ENCODE data around the gene GUCY1A1.

The GUCY1A1 gene

GRCh38 chr4:155768370-155768769, 101.7 kb downstream of the GUCY1A1 start:
- H4K20me1 ChIP-seq: no peaks in the 10 kb centered on the region
- H3K9me3 ChIP-seq (replicated peaks in 1 of 11): no peaks in the 10 kb centered on the region
- no peaks in the 10 kb centered on the region for H3K36me3 ChIP-seq
- no peak overlapping the region for H3K9ac ChIP-seq
- no peak for TF ChIP-seq Cebpa-rat (IDR thresholded peaks at IDR 0.05)
- no peak overlapping the region for H3K4me3 ChIP-seq
- no peaks in the 10 kb centered on the region for H3K27me3 ChIP-seq
- peaks cover 0 to 22% (median 0%) of the 10 kb centered on the region in 10 experiments; a peak in 5 of 20 replicates for H3K4me1 ChIP-seq
- no peak overlapping the region for H3K4me2 ChIP-seq
- no peak overlapping the region for H3K27ac ChIP-seq

DNA sequence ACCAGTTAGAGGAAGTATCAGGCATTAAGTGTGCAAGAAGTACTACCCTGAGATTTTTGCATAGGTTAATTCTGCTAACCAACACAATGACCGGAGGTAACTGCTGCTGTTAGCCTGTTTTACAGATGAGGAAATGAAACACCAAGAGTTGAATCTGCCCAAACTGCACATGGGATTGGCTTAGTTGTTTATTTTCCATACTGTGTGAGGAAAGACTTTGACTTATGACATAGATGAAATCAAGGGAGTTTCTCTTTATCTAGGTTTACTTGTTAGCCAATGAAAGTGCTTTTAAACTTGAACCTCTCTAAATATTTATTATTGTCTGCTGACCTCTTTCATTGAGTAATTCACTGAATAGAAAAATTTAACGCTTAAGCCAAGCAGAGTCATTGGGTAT, 102.4 kb downstream of the GUCY1A1 start:
- TF ChIP-seq Cebpa-rat (IDR thresholded peaks at IDR 0.05): no peak
- no peak overlapping the region for H3K27ac ChIP-seq
- H3K9me3 ChIP-seq (replicated peaks in 1 of 11): no peaks in the 10 kb centered on the region
- no peaks in the 10 kb centered on the region for H3K36me3 ChIP-seq
- no peaks in the 10 kb centered on the region for H4K20me1 ChIP-seq
- peak overlapping the region in 3 of 11 experiments; percentile 5 to 40 (median 33); a peak in 4 of 22 replicates for H3K4me2 ChIP-seq
- no peak overlapping the region for H3K4me3 ChIP-seq
- no peak overlapping the region for H3K9ac ChIP-seq
- no peaks in the 10 kb centered on the region for H3K27me3 ChIP-seq
- H3K4me1 ChIP-seq: peaks cover 0 to 19% (median 0%) of the 10 kb centered on the region in 10 experiments; a peak in 5 of 20 replicates

- no peaks in the 10 kb centered on the region for H4K20me1 ChIP-seq
These were observed 106.0 kb downstream of the GUCY1A1 start for GRCh38 chr4:155772459-155773195.

GRCh38 chr4:155773196-155773800, 106.7 kb downstream of the GUCY1A1 start:
- Histone ChIP-seq H3K36me3 (no peaks in the 10 kb centered on the region), H3K4me2 (no peak overlapping the region), H3K27me3 (no peaks in the 10 kb centered on the region), H3K4me1 (peaks cover 0 to 11% (median 0%) of the 10 kb centered on the region in 10 experiments; a peak in 5 of 20 replicates), H3K4me3 (no peak overlapping the region), H4K20me1 (no peaks in the 10 kb centered on the region), H3K9ac (no peak overlapping the region), H3K9me3 (replicated peaks in 1 of 11) (no peaks in the 10 kb centered on the region), H3K27ac (no peak overlapping the region)
- TF ChIP-seq Cebpa-rat (IDR thresholded peaks at IDR 0.05): no peak

More at GRCh38 chr4:155772459-155773195, 106.0 kb downstream of the GUCY1A1 start:
- no peak overlapping the region for H3K4me3 ChIP-seq
- TF ChIP-seq Cebpa-rat (IDR thresholded peaks at IDR 0.05): no peak
- no peak overlapping the region for H3K4me2 ChIP-seq
- no peaks in the 10 kb centered on the region for H3K9me3 ChIP-seq (replicated peaks in 1 of 11)
- H3K36me3 ChIP-seq: no peaks in the 10 kb centered on the region
- peaks cover 0 to 11% (median 0%) of the 10 kb centered on the region in 10 experiments; a peak in 5 of 20 replicates for H3K4me1 ChIP-seq
- no peak overlapping the region for H3K9ac ChIP-seq
- no peak overlapping the region for H3K27ac ChIP-seq
- no peaks in the 10 kb centered on the region for H3K27me3 ChIP-seq

GRCh38 chr4:155774033-155774432, 107.4 kb downstream of the GUCY1A1 start:
- Histone ChIP-seq H3K27me3 (no peaks in the 10 kb centered on the region), H3K4me3 (no peak overlapping the region), H3K9ac (no peak overlapping the region), H3K36me3 (no peaks in the 10 kb centered on the region), H4K20me1 (no peaks in the 10 kb centered on the region), H3K9me3 (replicated peaks in 1 of 11) (no peaks in the 10 kb centered on the region), H3K4me1 (peaks cover 0 to 7% (median 0%) of the 10 kb centered on the region in 10 experiments; a peak in 5 of 20 replicates), H3K4me2 (no peak overlapping the region), H3K27ac (no peak overlapping the region)
- TF ChIP-seq Cebpa-rat (IDR thresholded peaks at IDR 0.05): no peak

- Histone ChIP-seq H3K27ac (no peak overlapping the region), H3K9me3 (replicated peaks in 1 of 11) (no peaks in the 10 kb centered on the region), H3K27me3 (no peaks in the 10 kb centered on the region), H3K36me3 (no peaks in the 10 kb centered on the region), H3K4me1 (peaks cover 0 to under 1% (median 0%) of the 10 kb centered on the region in 10 experiments; a peak in 1 of 20 replicates), H3K4me2 (no peak overlapping the region), H3K4me3 (no peak overlapping the region), H3K9ac (no peak overlapping the region), H4K20me1 (no peaks in the 10 kb centered on the region)
- TF ChIP-seq Cebpa-rat (IDR thresholded peaks at IDR 0.05): no peak
These were observed 111.5 kb downstream of the GUCY1A1 start for GRCh38 chr4:155777971-155778735.

- no peak for TF ChIP-seq Cebpa-rat (IDR thresholded peaks at IDR 0.05)
- peaks cover 0 to 5% (median 0%) of the 10 kb centered on the region in 10 experiments; a peak in 2 of 20 replicates for H3K4me1 ChIP-seq
These were observed 114.1 kb downstream of the GUCY1A1 start for GRCh38 chr4:155780775-155781174.

GRCh38 chr4:155781249-155781831, 114.7 kb downstream of the GUCY1A1 start:
- Histone ChIP-seq H3K4me2 (no peak overlapping the region), H4K20me1 (no peaks in the 10 kb centered on the region), H3K36me3 (no peaks in the 10 kb centered on the region), H3K9me3 (replicated peaks in 1 of 11) (no peaks in the 10 kb centered on the region), H3K4me1 (peaks cover 0 to 5% (median 0%) of the 10 kb centered on the region in 10 experiments; a peak in 2 of 20 replicates), H3K27ac (no peak overlapping the region), H3K4me3 (no peak overlapping the region), H3K9ac (no peak overlapping the region), H3K27me3 (no peaks in the 10 kb centered on the region)
- no peak for TF ChIP-seq Cebpa-rat (IDR thresholded peaks at IDR 0.05)

More at GRCh38 chr4:155780775-155781174, 114.1 kb downstream of the GUCY1A1 start:
- Histone ChIP-seq H3K4me2 (no peak overlapping the region), H3K9me3 (replicated peaks in 1 of 11) (no peaks in the 10 kb centered on the region), H3K27me3 (no peaks in the 10 kb centered on the region), H3K27ac (no peak overlapping the region), H3K9ac (no peak overlapping the region), H3K36me3 (no peaks in the 10 kb centered on the region), H3K4me3 (no peak overlapping the region), H4K20me1 (no peaks in the 10 kb centered on the region)
